Brain microvascular endothelial cell (primary cell): ENCODE measurements around the gene PXK.
A peak's percentile ranks its signal among the peaks of the same experiment; 100 is the strongest.

Source experiments
- DNase-seq: peaks from one replicate; pipeline ENCODE4 v3.0.0-alpha.2; 2020
- H3K27ac ChIP-seq: fragments of 250-450 bp; sonication (Bioruptor Pico); 2 replicates; pipeline ENCODE4 v1.5.1; 2020; ENCODE audit warnings: mild to moderate bottlenecking, moderate library complexity
- H3K27me3 ChIP-seq: fragments of 250-450 bp; sonication (Bioruptor Pico); replicated peaks from 2 replicates; pipeline ENCODE4 v1.5.1; 2020; ENCODE audit warnings: mild to moderate bottlenecking
- H3K36me3 ChIP-seq: fragments of 250-450 bp; sonication (Bioruptor Pico); replicated peaks from 2 replicates; pipeline ENCODE4 v1.5.1; 2020; ENCODE audit warnings: mild to moderate bottlenecking
- H3K4me3 ChIP-seq: 2 replicates; pipeline ENCODE4 v1.5.1; 2011; ENCODE audit warnings: low read depth, mild to moderate bottlenecking, control low read depth, low read length, moderate library complexity
- in situ Hi-C: cut with HindIII; loops from 2 replicates; pipeline ENCODE4 v1.10.0; 2017; ENCODE audit warnings: low sequenced_read_pairs, low pct_ligation_motif_present
- TF ChIP-seq, protein P1 (sequence below): IDR thresholded peaks from 2 replicates; pipeline ENCODE4 v1.5.1; 2011; ENCODE audit warnings: low read depth, mild to moderate bottlenecking, moderate library complexity, low read length, control low read depth, inconsistent platforms; ENCODE audit errors: missing control alignments

PXK gene

DNA sequence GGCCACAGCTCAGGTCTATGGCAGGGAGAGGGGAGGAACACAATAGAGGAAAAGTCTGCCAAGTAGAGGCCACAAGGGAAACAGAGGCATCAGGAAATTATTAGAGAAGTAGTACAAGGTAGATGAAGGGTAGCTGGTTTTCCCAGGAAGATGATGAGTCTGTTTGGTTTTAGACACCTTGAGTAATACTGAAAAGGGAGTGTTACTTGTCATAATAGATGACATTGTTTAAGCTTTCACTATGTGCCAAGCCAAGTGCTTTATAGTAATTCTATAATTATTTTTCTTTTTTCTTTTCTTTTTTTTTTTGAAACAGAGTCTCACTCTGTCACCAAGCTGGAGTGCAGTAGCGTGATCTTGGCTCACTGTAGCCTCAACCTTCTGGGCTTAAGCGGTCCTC lies 13.7 kb downstream of the PXK start:
- in situ Hi-C loops = no loop called here
- no peak overlapping the region for H3K4me3 ChIP-seq
- DNase-seq = no peak
- TF ChIP-seq, protein P1, sequence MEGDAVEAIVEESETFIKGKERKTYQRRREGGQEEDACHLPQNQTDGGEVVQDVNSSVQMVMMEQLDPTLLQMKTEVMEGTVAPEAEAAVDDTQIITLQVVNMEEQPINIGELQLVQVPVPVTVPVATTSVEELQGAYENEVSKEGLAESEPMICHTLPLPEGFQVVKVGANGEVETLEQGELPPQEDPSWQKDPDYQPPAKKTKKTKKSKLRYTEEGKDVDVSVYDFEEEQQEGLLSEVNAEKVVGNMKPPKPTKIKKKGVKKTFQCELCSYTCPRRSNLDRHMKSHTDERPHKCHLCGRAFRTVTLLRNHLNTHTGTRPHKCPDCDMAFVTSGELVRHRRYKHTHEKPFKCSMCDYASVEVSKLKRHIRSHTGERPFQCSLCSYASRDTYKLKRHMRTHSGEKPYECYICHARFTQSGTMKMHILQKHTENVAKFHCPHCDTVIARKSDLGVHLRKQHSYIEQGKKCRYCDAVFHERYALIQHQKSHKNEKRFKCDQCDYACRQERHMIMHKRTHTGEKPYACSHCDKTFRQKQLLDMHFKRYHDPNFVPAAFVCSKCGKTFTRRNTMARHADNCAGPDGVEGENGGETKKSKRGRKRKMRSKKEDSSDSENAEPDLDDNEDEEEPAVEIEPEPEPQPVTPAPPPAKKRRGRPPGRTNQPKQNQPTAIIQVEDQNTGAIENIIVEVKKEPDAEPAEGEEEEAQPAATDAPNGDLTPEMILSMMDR = no peak
- no peak overlapping the region for H3K27ac ChIP-seq
- H3K27me3 ChIP-seq = no peaks in the 10 kb centered on the region
- H3K36me3 ChIP-seq = no peaks in the 10 kb centered on the region

DNA sequence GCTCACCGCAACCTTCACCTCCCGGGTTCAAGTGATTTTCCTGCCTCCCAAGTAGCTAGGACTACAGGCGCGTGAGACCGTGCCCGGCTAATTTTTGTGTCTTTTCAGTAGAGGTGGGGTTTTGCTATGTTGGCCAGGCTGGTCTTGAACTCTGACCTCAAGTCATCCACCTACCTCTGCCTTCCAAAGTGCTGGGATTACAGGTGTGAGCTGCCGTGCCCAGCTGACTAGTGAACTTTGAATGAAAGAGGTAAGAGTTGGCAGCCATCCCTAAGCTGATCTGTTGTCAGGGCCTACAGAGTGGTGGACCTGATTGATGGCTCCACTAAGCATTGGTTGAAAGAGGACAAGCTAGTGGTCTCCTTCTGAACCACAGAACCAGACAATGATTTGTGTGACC lies 15.3 kb downstream of the PXK start:
- H3K36me3 ChIP-seq = no peaks in the 10 kb centered on the region
- DNase-seq = no peak
- in situ Hi-C loops = no loop called here
- TF ChIP-seq, protein P1 = no peak
- no peak overlapping the region for H3K27ac ChIP-seq
- no peaks in the 10 kb centered on the region for H3K27me3 ChIP-seq
- no peak overlapping the region for H3K4me3 ChIP-seq

DNA sequence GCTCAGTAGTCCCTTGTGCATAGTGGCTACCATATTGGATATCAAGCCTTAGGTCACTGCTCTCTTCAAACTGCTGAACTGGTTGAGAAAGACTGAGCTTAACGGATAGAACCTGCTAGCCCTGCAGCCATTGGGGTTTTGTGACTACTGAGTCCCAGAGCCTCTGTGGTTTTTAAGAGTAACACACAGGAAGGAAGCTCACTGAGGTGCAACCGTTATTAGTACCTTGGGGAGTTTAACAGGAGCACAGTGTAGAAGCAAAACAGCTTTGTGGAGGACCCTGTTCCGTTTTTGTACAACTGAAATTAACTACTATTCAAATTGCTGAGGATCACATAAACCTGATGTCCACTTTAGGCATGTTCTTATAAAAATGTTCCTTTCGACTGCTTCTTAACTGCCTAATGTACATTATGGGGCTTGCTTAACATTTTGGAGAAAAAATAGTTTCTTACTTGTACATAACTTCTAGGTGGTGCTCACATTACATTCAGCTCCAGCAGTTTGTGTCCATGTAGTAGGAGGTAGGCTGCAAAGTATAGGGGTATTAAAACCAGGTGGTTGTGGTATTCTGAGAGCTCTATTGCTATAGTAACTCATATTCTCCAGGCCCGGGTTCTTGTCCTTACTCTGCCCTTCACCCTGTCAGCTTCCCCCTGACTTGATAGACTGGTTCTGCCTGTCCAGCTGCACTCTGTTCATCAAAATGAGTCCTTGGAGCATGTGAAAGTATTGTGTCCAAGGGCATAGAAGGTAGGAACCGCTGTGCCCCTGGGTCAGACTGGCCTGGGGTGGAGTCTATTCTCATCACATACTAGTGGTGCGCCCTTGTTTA lies 17.3 kb downstream of the PXK start:
- Histone ChIP-seq H3K4me3 (no peak overlapping the region), H3K27me3 (no peaks in the 10 kb centered on the region), H3K36me3 (no peaks in the 10 kb centered on the region), H3K27ac (no peak overlapping the region)
- in situ Hi-C loops = no loop called here
- DNase-seq = no peak
- TF ChIP-seq, protein P1 = no peak

DNA sequence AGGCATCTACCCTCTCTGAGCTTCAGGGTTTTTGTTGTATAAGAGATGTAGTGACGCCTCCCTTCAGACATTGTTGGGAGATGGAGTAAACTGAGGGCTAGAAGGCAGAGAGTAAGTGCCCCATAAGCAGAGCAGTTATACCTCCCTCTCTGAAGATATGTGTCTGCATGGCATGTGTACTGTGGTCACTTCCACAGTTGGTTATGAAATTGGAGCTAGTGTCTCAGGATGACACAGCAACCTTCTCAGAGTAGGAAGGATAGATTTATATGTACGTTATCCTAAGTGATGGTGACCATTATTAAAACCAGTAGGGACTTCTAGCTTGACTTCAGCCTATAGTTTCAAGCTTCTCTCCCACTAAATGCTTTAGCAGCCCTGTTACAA lies 17.9 kb downstream of the PXK start:
- in situ Hi-C loops = no loop called here
- peak; percentile 30 for DNase-seq
- Histone ChIP-seq H3K27me3 (no peaks in the 10 kb centered on the region), H3K4me3 (no peak overlapping the region), H3K27ac (no peak overlapping the region), H3K36me3 (no peaks in the 10 kb centered on the region)
- TF ChIP-seq, protein P1 = no peak

DNA sequence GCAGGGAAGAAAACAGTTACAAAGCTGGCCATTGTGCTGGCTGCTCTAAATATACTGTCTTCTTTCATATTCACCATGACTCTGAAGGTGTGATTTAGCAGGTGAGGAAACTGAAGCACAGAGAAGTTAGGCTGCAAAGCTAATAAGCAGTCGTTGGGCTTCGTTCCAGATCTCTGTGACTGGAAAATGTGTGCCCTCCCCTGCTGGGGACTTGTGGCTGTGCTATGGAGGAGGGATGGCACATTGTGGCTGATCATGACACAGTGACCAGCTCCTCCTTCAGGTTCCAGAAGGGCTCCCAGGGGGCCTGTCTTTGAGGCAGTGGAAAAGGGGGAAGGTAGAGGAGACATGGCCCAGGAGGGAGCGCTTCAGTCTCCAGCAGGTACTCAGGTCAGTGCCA lies 19.2 kb downstream of the PXK start:
- H3K27ac ChIP-seq = no peak overlapping the region
- H3K27me3 ChIP-seq = no peaks in the 10 kb centered on the region
- TF ChIP-seq, protein P1 = no peak
- H3K4me3 ChIP-seq = no peak overlapping the region
- in situ Hi-C loops = no loop called here
- DNase-seq = no peak
- no peaks in the 10 kb centered on the region for H3K36me3 ChIP-seq

DNA sequence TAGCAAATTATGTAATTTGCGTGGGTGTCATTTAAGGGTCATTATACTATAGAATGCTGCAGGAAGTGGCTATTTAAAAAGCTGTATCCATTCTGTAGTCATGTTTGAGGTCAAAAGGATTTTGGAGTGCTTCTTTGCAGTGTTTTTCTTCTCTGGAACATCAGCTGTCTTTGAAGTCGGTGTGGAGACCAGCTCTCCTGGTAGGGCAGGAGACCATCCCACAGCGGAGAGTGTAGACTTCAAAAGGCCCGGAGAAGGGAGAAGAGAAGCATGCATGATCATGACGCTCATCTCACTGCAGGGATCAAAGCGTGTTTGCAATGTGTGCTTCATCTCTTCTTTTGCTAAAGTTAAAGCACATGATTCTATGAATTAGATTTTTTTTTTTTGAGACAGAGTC lies 19.9 kb downstream of the PXK start:
- DNase-seq = no peak
- TF ChIP-seq, protein P1 = no peak
- Histone ChIP-seq H3K27ac (no peak overlapping the region), H3K27me3 (no peaks in the 10 kb centered on the region), H3K4me3 (no peak overlapping the region), H3K36me3 (no peaks in the 10 kb centered on the region)
- in situ Hi-C loops = no loop called here
